GM12891 (cell line): ENCODE results near the gene PRSS57.

ENCODE experiments used
- PAX5 ChIP-seq: IDR thresholded peaks from 2 replicates; pipeline ENCODE4 v1.6.1; 2011; ENCODE audit warnings: low read length, moderate library complexity, mild to moderate bottlenecking; ENCODE audit not compliant: insufficient read depth, severe bottlenecking
- POLR2A ChIP-seq: IDR thresholded peaks from 2 replicates; pipeline ENCODE4 v1.6.1; 2011; ENCODE audit warnings: low read depth, low read length, control low read depth
- SPI1 ChIP-seq: IDR thresholded peaks from 2 replicates; pipeline ENCODE4 v1.6.1; 2011; ENCODE audit warnings: low read depth, low read length, control low read depth

- TF ChIP-seq POLR2A (0 out of 2 replicates have a peak, but pooled peaks have one; percentile 11), PAX5 (no peak), SPI1 (0 out of 2 replicates have a peak, but pooled peaks have one; percentile 25)
These were observed 33.6 kb downstream of the PRSS57 start for GRCh38 chr19:661427-662196.
